HG03521 (cell line): ENCODE measurements around the gene CCL23.
"Not testable (repeated sequence)": the region's sequence is repeated elsewhere in the genome, so short reads cannot be mapped to it uniquely, and the experiment has no call there.

Source experiments
- ATAC-seq: cut with Tn5 transposase; IDR thresholded peaks from one replicate; pipeline ENCODE4 v1.9.1; 2021; ENCODE audit warnings: mild to moderate bottlenecking, moderate library complexity; ENCODE audit not compliant: unreplicated experiment

CCL23 gene, protein sequence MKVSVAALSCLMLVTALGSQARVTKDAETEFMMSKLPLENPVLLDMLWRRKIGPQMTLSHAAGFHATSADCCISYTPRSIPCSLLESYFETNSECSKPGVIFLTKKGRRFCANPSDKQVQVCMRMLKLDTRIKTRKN

GRCh38 chr17:36017799-36018198, at the start of gene CCL23:
Gene CCL23 (minus strand): TSS chr17:36017972. CDS start chr17:36017897, 75 bp downstream.
- ATAC-seq, result no peak

DNA sequence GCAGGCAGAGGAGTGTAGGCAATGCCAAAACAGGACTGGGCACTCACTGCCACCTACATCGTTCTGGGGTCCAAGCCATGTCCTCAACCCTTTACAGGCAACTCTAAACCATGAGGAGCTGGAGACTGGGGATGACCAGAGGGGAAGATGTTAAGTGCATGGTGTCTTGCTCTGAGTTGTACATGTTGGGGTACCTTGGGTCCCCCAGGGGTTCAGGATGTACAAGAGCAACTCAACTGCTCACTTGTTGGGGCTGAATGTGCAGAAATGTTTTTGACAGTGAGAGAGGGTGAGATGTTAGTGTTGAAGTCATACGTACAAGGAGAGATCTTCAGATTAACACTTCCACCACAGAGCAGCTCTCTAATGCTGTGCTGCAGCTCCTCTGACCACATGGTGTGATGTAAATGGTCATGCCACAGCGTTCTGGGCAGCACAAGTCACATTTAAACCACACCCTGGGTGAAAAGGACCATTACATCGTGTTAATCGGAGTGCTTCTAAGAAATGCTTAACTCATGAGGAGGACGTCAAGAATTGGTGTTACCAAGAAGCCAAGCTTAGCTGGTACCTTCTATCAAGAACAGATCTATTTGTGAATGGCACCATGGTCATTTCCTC, 48.7 kb upstream of the CCL23 start:
- ATAC-seq, result no peak

DNA sequence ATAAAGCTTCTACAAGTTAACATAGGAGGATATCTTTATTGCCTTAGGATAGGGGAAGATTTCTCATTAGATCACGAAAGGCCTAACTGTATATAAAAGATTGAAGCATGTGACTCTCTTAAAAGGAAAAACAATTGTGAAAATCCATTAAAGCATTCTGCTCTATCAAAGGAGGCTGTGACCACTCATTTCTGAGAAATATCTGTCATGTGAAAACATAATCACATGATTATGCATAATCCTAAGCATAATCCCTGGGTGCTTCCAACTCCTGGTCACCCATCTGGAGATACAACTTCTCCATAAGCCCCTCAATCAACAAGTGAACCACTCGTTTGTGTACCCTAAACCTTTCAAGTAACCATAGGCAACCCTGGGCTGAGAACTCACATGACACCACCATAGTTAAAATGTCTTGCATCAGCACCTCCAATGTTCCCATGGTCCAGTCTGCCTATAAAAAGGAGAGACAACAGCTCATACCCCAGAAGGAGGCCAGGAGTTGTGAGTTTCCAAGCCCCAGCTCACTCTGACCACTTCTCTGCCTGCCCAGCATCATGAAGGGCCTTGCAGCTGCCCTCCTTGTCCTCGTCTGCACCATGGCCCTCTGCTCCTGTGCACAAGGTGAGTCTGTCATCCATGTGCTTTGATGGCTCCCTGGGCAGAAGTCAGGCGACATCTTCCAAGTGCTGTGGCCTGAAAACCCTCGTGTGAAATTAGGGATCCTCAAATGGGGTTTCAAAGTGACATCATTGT, 46.2 kb upstream of the CCL23 start, which contains the start of gene CCL18:
TSS of gene CCL18 (plus strand) at position 487 of the 756 bp plus-strand sequence. CDS start at position 558, 71 bp downstream.
- no peak for ATAC-seq

GRCh38 chr17:36060816-36061215, 43.0 kb upstream of the CCL23 start:
- no peak for ATAC-seq

- no peak for ATAC-seq
Observed at GRCh38 chr17:36059406-36059805, 41.6 kb upstream of the CCL23 start.

- no peak for ATAC-seq
Observed at GRCh38 chr17:36057911-36058310, 40.1 kb upstream of the CCL23 start.

GRCh38 chr17:36055921-36056520, 38.2 kb upstream of the CCL23 start:
- ATAC-seq, result no peak

GRCh38 chr17:36055171-36055570, 37.4 kb upstream of the CCL23 start:
- no peak for ATAC-seq

GRCh38 chr17:36049643-36050042, 31.9 kb upstream of the CCL23 start:
- ATAC-seq, result no peak

DNA sequence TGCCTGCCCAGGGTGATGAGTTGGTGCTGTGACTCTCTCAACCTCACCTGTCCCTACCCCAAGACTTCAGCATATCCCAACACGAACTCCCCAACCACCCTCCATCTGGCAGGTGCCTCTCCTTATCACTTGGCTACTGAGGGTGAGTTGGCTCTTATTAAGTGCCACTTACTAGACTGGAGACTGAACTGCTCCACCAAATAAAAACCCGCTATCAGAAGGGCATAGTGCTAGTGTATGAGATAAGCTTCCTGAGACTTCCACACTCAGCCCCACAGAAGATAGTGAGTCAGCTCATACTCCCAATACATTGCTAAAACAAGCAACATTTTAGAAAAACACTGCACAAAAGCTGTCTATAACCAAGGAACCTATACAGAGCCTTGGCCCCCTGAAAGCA, 30.3 kb upstream of the CCL23 start:
- ATAC-seq, result no peak

DNA sequence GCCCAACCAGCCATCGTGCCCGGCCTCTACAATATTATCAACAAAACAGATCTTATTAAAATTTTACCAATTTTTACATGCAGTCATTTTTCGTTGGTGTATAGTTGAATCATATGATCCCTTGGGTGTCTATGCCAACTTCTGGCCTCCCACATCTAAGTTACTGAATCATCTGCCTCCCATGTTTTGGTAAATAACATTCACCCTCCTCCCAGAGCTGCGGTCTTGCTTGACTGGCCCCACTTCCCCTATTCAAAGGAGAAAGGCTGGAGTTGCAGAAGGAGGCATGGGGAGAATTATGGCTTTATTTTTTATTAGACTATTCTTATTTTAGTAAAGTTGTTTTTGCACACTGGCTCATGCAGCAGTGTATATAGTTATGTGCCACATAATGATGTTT, 18.5 kb upstream of the CCL23 start:
- no peak for ATAC-seq

DNA sequence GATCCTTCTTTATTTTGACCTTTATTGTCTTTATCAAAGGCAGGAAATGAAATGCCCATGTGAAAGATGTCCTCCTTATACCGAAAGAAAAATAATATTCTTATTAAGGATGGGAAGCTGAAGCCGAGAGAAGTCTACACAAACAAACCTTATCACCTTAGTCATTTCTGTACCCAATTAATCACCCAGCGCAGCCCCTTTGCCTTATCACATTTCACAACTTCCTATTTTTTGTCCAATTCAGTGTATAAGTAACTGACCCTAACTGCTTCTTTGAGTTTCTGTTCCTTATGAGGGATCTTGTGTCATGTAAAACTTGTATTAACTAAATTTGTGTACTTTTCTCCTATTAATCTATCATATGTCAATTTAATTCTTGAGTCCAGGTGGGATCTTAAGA, 16.4 kb upstream of the CCL23 start:
- no peak for ATAC-seq

DNA sequence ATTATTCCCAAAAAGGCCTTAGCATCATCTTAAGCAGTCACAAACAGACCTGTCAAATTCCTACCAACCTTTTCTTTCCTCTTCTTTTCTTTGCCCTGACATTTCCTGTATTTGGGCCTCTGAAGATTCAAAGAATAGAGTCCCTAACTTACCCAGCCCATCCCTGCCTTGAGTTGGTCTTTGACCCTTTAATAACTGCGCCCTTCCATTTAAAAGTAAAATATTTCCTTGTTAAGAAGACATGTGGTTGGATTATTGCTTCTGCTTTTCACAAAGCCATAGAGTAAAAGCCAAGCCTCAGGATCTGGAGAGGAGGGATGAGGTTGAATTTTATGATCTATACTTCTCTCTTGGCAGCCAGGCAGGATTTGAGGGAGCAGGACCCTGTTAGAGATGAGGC, 13.2 kb upstream of the CCL23 start:
- ATAC-seq, result no peak

GRCh38 chr17:36027761-36028160, 10.0 kb upstream of the CCL23 start:
- no peak for ATAC-seq

- ATAC-seq, result no peak
Observed at GRCh38 chr17:36024106-36024869, 6.5 kb upstream of the CCL23 start.

DNA sequence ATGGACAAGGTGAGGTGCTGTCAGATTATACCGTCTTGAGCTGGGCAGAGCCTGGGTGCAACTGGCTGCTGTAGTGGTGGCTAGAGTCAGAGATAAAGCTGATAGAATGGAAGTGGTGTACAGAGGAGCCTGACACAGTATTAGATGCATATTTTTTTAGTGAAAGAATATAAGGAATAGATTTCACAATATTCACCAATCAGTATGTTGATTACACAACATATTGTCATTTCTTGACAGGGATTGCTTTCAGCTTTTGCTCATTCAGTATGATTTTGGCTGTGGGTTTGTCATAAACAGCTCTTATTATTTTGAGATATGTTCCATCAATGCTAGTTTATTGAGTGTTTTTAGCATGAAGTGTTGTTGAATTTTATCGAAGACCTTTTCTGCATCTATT, 1.7 kb upstream of the CCL23 start:
- ATAC-seq, result no peak

DNA sequence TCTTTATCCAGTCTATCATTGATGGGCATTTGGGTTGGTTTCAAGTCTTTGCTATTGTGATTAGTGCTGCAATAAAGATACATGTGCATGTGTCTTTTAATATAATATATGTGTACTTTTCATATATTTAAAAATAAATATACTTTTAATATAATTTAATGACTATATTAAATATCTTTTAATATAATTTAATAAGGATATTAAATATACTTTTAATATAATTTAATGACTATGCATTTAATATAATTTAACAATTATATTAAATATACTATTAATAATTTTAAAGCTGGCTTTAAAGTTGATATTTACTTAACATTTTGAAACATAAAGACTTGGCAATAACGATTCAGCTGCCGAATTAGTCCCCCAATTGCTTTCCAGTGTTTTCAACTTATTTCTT, 1.2 kb downstream of the CCL23 start:
- no peak for ATAC-seq

DNA sequence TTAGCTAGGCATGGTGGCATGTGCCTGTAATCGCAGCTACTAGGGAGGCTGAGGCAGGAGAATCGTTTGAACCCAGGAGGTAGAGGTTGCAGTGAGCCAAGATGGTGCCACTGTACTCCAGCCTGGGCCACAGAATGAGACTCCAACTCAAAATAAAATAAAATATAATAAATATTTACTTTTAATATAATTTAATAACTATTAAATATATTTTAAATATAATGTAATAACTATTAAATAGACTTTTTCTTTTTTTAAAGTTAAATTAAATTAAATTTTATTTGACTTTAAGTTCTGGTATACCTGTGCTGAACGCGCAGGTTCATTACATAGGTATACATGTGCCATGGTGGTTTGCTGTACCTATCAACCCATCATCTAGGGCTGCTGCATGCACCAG, 1.9 kb downstream of the CCL23 start:
- not testable (repeated sequence) for ATAC-seq

DNA sequence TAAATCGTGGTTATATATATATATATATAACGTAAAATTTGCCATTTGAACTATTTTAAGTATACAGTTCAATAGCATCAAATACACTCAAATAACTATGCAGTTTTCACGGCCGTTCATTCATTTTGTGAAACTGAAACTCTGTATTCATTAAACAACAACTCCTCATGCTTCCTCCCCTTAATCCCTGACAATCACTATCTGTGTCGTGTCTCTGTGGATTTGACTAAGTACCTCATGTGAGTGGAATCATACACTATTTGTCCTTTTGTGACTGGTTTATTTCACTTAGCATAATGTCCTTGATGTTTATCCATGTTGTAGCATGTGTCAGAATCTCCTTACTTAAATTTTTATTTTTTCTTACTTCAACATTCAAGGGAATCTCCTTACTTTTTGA, 2.8 kb downstream of the CCL23 start:
- ATAC-seq, result no peak

DNA sequence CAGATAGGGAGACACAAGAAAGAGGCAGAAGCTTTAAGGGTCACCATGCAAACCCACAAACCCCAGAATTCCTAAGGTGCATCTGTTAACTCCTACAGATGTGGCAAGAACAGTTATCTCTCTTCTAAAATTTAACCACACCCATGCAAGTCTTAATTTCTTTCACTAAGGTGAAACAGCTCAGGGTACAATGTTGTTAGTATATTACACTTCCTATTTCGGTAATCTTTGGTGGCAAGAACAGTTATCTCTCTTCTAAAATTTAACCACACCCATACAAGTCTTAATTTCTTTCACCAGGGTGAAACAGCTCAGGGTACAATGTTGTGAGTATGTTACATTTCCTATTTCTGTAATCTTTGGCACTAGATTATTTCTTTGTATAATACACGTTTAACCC, 6.6 kb downstream of the CCL23 start:
- no peak for ATAC-seq

DNA sequence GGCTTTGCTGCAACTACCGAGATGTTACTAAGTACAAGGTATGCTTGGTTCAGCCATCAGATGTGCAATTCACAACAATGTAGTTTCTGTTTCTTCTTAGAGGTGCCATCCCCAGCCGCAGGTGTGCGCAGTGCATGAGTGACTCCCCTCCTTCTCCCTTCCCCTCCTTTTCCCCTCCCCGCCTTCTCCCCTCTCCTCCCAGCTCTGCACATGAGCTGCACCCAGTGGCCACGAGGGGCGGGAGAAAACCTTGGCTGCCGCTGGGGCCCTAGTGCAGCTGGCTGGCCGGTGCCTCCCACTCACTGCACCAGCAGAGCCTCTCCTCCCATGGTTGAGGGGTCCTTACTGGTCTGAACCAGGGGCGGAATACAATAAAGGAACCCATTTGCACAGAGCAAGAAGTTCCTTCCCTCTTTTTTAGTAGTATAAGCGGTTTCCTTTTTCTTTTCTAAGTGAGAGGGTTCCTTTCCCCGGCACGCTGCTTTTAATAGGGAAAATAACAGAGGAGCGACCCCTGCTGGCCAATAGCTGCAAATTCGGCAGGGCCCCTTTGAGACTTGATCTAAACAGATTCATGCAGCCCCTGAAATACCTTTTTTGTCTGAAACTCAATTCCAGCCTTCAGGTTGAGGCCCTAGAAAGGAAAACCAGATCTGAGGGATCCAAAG, 8.6 kb downstream of the CCL23 start:
- no peak for ATAC-seq
